Esophagus mucosa (tissue), 1 donor: ENCODE results near the gene ERBIN. TPM values are rescaled to one million over a fixed set of nuclear protein-coding genes. Genes with fewer than 3 reads are reported as not detected.
A peak's percentile ranks its signal among the peaks of the same experiment; 100 is the strongest.
"Not testable (repeated sequence)": the region's sequence is repeated elsewhere in the genome, so short reads cannot be mapped to it uniquely, and the experiment has no call there.

ENCODE experiments used
- ATAC-seq: fragments of 200-7000 bp; cut with Tn5 transposase; one replicate; pipeline ENCODE4 v1.9.1; 2020
- total RNA-seq: library from RNA; stranded (reverse); gene quantifications from one replicate; pipeline ENCODE4 v1.2.4, GENCODE V29; 2023
- donor health status: DM: yes; HTN: yes; CAD: no.

The ERBIN gene
- total RNA-seq, 1 donor from 2014 or later, result 41.6 TPM

DNA sequence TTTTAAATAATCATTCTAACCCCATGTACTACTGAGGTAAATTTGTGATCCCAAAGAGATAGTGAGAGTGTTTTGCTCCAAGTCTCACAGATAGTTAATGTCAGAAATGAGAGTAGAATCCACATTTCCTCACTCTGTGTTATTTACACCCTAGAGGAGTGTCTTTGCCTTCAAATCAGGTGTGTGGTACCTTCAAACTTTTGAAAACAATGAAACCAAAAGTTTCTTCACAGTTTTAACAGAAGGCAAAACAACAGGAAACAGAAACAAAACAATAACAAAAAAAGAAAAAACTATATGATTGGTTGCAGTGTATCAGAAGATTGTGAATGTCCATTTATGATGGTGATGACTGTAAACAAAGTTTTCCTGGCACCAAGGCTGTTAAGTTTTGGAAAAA is 85.9 kb downstream of the ERBIN start:
- no peak for ATAC-seq

DNA sequence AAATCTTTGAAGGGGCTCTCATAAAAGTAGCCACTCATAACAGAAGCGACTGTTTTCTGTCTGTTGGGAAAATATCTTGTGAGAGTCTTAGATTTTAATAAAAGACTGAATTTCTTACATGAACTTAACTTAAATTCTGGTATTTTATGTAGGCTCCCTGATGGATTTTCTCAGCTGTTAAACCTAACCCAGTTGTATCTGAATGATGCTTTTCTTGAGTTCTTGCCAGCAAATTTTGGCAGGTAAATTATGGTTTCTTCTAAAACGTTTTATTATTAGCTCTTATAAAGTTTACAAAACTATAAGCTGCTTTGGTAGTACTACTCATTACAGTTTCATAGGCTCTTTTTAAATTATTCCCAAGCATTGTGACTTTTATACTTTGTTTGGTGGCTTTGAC is 87.0 kb downstream of the ERBIN start:
- ATAC-seq, result no peak

DNA sequence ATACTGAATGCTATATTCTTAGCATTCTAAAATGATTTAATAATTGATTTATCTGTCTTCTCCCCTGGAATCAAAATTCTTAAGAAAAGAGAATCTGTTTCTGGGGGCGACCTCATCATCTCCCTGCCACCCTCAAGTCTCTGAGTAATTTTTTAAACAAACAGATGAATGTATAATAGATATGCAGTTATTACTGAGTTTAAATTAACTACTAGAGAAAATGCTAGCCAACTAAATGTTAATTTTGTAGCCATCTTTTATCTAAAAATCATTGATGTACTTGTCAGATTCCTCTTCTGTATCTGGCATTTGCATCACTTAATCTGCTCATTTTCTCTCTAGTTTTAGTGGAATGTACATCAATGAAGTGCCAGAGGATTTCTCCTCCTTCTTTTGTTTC is 87.5 kb downstream of the ERBIN start:
- ATAC-seq, result no peak

DNA sequence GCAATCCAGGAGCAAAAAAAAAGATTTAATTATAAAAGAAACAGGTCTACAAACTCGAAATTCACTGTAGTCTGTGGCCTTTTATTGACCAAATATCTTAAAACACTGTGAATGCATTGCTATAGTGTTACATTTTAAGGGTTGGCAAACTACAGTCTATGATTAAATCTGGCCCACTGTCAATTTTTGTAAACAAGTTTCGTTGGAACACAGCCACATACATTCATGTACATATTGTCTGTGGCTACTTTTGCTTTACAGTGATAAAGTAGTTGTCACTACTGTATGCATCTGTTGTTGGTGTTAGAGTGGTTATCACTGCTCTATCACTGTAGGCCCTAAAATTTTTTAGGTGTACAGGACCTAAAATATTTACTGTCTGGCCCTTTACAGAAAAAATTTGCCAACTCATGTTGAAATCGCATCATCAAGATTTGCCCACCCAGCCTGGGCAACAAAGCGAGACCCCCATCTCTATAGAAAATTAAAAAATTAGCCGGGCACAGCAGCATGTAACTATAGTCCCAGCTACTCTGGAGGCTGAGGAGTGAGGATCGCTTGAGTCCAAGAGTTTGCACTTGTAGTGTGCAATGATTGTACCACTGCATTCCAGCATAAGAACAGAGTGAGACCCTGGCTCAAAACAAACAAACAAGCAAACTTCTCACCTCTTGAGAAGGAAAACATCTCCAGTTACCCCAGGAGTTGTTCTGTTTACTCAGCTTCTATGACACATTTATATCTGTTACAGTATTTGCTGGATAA is 89.0 kb downstream of the ERBIN start:
- ATAC-seq, result no peak

DNA sequence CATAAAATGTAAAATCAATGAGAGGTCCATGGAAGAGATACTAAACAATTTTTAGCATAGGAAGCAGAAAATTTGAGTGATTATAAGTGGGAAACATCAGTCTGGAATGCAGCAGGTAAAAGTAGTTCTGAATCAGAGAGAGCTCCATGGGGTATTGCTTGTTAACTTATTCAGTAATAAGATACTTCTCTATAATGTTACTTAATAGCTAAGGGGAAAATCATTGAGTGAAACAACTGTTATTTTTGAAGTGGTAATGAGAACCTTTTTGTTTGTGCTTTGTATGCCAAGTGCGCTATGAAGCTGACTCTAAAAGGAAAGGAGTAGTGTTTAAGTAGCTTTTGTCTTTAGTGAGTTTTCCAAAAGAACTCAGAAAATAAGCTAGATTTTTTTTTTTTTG is 95.2 kb downstream of the ERBIN start:
- no peak for ATAC-seq

GRCh38 chr5:66039296-66039695 is 112.9 kb downstream of the ERBIN start:
- no peak for ATAC-seq

DNA sequence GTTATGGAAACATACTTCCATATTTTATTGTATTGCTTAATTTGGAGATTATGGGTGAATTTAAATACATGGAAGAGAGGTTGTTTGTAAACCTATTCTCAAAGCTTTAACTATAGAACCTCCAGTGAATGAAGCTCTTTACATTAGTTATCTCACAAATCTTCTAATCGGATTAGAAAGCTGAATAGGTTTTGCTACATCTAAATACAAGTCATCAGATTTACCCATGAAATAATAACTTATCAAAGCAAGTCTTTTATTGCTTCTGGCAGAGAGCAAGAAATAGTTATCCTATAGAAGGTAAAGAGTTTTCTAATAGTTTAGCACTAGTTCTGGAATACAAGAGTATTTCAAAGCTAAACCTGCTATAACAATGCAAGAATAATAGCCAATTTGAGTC is 113.3 kb downstream of the ERBIN start:
- no peak for ATAC-seq

GRCh38 chr5:66041627-66042026 is 115.3 kb downstream of the ERBIN start:
- no peak for ATAC-seq

- no peak for ATAC-seq
Measured at GRCh38 chr5:66057239-66057638, 130.9 kb downstream of the ERBIN start.

DNA sequence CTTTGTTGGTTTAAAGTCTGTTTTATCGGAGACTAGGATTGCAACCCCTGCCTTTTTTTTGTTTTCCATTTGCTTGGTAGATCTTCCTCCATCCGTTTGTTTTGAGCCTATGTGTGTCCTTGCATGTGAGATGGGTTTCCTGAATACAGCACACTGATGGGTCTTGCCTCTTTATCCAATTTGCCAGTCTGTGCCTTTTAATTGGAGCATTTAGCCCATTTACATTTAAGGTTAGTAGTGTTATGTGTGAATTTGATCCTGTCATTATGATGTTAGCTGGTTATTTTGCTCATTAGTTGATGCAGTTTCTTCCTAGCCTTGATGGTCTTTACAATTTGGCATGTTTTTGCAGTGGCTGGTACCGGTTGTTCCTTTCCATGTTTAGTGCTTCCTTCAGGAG is 134.9 kb downstream of the ERBIN start:
- not testable (repeated sequence) for ATAC-seq

DNA sequence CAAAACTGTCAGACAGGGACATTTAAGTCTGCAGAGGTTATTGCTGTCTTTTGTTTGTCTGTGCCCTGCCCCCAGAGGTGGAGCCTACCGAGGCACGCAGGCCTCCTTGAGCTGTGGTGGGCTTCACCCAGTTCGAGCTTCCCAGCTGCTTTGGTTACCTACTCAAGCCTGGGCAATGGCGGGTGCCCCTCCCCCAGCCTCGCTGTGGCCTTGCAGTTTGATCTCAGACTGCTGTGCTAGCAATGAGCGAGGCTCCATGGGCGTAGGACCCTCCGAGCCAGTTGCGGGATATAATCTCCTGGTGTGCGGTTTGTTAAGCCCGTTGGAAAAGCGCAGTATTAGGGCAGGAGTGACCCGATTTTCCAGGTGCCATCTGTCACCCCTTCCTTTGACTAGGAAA is 136.7 kb downstream of the ERBIN start:
- ATAC-seq, result not testable (repeated sequence)

DNA sequence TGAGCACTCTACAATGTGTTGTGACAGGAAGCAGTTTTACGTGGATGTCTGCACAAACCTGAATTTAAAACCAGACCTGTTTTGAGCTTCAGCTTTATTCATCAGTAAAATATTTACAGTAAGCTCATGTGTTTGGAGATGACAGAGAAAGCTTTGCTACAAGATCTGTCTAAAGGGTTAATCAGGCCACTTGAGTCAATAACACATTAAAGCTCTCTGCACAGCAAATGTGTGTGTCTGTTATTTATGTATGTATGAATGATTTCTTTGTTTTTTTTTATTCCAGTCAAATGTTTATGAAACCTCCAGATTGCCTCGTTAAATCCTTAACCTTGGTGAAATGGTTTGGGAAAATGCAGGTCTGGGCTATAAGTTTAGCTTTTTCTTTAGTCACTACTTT is 140.5 kb downstream of the ERBIN start:
- ATAC-seq, result no peak

DNA sequence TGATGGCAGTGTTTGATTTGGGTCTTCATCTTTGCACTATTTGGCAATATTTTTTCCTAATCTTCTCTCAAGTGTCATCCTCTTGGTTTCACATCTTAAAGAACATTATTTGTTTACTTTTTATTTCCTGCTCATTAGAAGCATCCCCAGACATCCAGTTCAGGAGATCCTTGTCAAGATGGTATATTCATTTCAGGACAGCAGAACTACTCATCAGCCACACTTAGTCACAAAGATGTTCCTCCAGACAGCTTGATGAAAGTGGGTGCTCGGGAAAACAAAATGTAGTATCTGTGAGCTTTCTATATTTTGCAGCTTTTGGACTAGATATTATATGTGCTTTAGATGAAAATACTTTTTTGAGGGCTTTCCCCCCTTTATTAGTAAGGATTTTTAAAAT is 145.7 kb downstream of the ERBIN start:
- ATAC-seq, result no peak

DNA sequence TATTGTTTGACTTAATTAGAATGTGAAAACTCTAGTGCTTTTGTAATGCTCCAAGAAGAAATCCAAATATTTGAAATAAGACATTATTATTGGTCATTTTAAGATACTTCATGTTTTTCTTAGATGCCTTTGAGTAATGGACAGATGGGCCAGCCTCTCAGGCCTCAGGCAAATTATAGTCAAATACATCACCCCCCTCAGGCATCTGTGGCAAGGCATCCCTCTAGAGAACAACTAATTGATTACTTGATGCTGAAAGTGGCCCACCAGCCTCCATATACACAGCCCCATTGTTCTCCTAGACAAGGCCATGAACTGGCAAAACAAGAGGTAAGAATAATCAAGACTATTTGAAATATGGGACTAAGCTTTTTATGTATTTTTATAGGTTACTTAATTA is 148.5 kb downstream of the ERBIN start:
- ATAC-seq, result no peak

GRCh38 chr5:66080664-66081063 is 154.3 kb downstream of the ERBIN start:
- ATAC-seq, result no peak

- no peak for ATAC-seq
Measured at GRCh38 chr5:66089384-66089783, 163.0 kb downstream of the ERBIN start.

DNA sequence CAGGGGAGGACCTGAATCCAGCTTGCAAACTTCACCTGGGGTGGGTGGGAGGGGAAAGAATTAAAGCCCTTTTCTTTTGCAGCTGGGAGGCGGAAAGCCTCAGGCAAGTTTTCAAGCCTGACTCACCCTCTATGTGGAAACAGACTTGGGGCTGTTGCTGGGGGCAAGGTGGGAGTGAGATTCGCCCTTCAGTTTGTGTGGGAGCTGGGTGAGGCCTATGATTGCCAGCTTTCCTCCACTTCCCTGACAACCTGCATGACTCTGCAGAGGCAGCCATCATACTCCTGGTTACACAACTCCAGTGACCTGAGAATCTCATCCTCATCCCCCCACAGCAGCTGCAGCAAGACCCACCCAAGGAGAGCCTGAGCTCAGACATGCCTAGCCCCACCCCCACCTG is 174.5 kb downstream of the ERBIN start:
- ATAC-seq, result no peak

DNA sequence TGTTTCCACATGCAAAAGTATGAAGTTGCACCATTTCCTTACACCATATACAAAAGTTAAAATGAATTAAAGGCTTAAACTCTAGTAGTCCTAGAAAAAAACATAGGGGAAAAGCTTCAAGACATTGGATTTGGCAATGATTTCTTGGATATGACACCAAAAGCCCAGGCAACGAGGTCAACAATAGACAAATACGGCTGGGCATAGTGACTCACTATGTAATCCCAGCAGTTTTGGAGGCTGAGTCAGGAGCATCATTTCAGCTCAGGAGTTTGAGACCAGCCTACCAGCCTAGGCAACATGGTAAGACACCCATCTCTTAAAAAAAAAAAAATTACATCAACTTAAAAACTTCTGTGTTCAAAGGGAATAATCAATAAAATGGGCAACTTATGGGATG is 186.8 kb downstream of the ERBIN start:
- ATAC-seq, result no peak

DNA sequence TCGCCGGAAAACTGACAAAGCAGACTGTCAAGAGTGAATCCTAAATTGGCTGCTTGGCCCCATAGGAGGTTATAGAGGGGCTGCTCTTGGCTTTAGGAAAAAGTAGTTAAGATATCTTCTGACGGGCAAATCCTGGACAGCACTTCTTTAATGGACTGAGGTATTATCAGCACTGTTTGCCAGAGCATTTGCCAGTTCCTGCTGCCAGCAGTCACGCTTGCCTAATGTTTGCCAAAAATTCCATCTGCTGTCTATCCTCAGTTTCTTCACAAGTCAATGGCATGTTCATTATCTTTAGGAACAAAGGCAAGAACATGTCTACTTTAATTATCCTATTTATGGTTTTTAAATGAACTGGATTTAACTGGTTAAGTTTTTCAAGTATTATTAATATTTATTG is 191.9 kb downstream of the ERBIN start:
- no peak for ATAC-seq

DNA sequence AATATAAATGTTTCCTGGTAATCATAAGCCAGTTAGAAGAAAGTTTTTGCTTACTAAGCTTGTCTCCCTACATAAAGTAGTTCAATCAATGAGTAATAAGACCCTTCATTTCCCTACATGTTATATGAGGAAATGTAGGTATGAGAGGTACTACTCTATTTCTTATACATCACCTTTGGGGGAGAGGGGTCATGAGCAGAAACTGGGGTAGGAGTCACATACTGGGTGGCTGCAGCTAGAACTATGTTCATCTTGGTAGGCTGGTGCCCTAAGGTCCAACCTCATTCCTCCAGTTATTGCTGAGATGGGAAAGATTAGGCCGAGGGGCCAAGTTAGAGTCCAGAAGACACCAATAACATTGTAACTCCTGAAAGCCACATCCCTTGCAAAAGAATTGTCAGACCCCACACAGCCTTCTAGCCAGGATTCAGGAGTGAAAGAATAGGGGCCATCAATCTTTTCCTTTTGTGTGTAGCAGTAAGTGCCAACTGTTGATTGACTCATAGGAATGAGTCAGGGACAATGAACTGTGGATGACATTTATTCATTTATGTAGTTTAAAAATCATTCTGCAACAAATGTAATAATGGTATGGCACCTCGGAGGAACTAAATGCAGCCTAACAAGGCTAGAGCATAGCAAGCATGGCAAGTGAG is 196.1 kb downstream of the ERBIN start:
- peak; percentile 31 for ATAC-seq

GRCh38 chr5:66129144-66129543 is 202.8 kb downstream of the ERBIN start:
- no peak for ATAC-seq

DNA sequence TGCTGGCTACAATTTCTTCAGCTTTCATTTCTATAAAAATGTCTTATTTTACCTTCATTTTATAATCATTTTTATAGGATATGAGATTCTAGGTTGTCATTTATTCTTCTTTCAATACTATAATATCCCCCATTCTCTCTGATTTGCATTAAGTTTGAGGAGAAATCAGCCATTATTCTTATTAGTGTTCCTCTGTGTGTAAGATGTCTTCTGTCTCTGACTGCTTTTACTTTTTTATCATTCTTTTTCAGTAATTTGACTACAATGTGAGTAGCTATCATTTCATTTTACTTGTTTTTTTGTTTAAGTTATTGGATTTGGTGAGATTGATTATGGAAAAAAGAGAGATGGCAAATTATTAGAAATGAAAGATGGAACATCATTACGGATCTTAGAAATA is 204.1 kb downstream of the ERBIN start:
- ATAC-seq, result no peak
